ENCODE results near the gene TMEM132D. TPM values are rescaled to one million over a fixed set of nuclear protein-coding genes. Genes with fewer than 3 reads are reported as not detected.
A peak's percentile ranks its signal among the peaks of the same experiment; 100 is the strongest.

TMEM132D gene
- total RNA-seq, 2 donors from 2014 or later = 4.4 to 14.2 TPM

- H3K9me3 Mint-ChIP-seq = peaks cover 20% of the 10 kb centered on the region
- peaks cover 5% of the 10 kb centered on the region for H3K36me3 Mint-ChIP-seq (ENCODE audit: low read depth)
- H3K4me3 ChIP-seq (ENCODE audit: low read length) = no peak overlapping the region
Observed at GRCh38 chr12:129161511-129161910, 742.3 kb downstream of the TMEM132D start.

GRCh38 chr12:129160282-129160681 lies 743.5 kb downstream of the TMEM132D start:
- Histone ChIP-seq H3K36me3 (ENCODE audit: control insufficient read depth, insufficient read depth, low read length) (no peaks in the 10 kb centered on the region), H3K4me3 (ENCODE audit: low read length) (no peak overlapping the region), H3K27me3 (ENCODE audit: control insufficient read depth, insufficient read depth, low read length, poor library complexity, severe bottlenecking) (no peaks in the 10 kb centered on the region), H3K4me1 (ENCODE audit: control insufficient read depth, insufficient read depth, low read length) (peaks cover 3% of the 10 kb centered on the region), H3K9ac (ENCODE audit: extremely low read depth, low read length, poor library complexity, severe bottlenecking) (no peak overlapping the region), H3K27ac (ENCODE audit: low read depth, low read length) (no peak overlapping the region), H3K9me3 (ENCODE audit: control insufficient read depth, low read length) (peaks cover 21% of the 10 kb centered on the region)
- Mint-ChIP-seq H3K4me3 (no peak overlapping the region), H3K4me1 (peaks cover 19% of the 10 kb centered on the region), H3K27me3 (ENCODE audit: insufficient read depth) (peaks cover 14% of the 10 kb centered on the region), H3K36me3 (ENCODE audit: low read depth) (peaks cover 5% of the 10 kb centered on the region), H3K9me3 (peaks cover 20% of the 10 kb centered on the region), H3K27ac (no peak overlapping the region)
- TF ChIP-seq, protein P1, sequence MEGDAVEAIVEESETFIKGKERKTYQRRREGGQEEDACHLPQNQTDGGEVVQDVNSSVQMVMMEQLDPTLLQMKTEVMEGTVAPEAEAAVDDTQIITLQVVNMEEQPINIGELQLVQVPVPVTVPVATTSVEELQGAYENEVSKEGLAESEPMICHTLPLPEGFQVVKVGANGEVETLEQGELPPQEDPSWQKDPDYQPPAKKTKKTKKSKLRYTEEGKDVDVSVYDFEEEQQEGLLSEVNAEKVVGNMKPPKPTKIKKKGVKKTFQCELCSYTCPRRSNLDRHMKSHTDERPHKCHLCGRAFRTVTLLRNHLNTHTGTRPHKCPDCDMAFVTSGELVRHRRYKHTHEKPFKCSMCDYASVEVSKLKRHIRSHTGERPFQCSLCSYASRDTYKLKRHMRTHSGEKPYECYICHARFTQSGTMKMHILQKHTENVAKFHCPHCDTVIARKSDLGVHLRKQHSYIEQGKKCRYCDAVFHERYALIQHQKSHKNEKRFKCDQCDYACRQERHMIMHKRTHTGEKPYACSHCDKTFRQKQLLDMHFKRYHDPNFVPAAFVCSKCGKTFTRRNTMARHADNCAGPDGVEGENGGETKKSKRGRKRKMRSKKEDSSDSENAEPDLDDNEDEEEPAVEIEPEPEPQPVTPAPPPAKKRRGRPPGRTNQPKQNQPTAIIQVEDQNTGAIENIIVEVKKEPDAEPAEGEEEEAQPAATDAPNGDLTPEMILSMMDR (conservative IDR thresholded peaks at IDR 0.05) = no peak
- DNase-seq = no peak

More at GRCh38 chr12:129161511-129161910, 742.3 kb downstream of the TMEM132D start:
- no peak overlapping the region for H3K27ac Mint-ChIP-seq
- H3K27me3 ChIP-seq (ENCODE audit: control insufficient read depth, insufficient read depth, low read length, poor library complexity, severe bottlenecking) = no peaks in the 10 kb centered on the region
- DNase-seq = no peak
- peaks cover 3% of the 10 kb centered on the region for H3K4me1 ChIP-seq (ENCODE audit: control insufficient read depth, insufficient read depth, low read length)
- TF ChIP-seq, protein P1 (conservative IDR thresholded peaks at IDR 0.05) = no peak
- peaks cover 19% of the 10 kb centered on the region for H3K4me1 Mint-ChIP-seq
- peaks cover 15% of the 10 kb centered on the region for H3K9me3 ChIP-seq (ENCODE audit: control insufficient read depth, low read length)
- no peak overlapping the region for H3K9ac ChIP-seq (ENCODE audit: extremely low read depth, low read length, poor library complexity, severe bottlenecking)
- 68 to 83% methylated on average over 1 to 4 of the region's 4 CpGs for WGBS, 2 experiments (ENCODE audit: insufficient coverage in 1 of 2, insufficient read length in 1 of 2)
- H3K4me3 Mint-ChIP-seq = no peak overlapping the region
- H3K27me3 Mint-ChIP-seq (ENCODE audit: insufficient read depth) = peaks cover 14% of the 10 kb centered on the region
- H3K36me3 ChIP-seq (ENCODE audit: control insufficient read depth, insufficient read depth, low read length) = no peaks in the 10 kb centered on the region
- H3K27ac ChIP-seq (ENCODE audit: low read depth, low read length) = no peak overlapping the region

DNA sequence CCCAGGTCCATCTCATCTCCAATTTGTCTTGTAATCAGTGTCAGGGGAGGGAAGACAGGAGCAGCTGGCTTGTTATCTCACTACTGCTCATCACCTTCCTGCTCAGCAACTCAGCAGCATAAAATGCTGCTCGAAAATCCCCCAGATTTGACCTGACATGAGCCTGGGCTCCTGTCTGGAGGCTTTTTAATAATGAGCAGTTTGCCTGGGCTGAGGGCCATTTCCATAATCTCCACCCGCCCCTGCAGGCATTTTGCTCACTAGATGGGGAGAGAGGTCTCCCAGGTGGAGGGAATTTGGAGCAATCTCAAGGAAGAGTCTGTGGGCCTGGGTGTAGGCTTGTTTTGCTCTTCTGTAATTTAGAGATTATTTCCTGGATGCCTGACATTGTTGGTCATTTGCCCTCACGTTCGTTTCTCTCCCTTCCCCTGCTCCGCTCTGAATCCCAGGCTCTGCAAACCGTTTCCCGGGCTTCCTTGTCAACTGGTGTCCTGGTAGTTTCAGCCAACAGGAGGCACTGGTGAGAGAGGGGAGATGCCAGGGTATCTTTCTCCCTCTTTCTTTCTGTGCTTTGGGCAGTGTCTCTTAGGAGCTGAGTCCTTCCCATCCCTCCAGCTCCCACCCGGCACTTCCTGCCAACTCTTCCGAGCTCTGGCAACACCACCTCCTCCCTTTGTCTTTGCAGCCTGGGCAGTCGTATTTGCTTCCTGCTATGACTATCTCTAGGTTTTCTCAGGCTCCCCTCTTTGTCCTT lies 751.3 kb downstream of the TMEM132D start:
- H3K9me3 ChIP-seq (ENCODE audit: control insufficient read depth, low read length) = peaks cover 6% of the 10 kb centered on the region
- no peaks in the 10 kb centered on the region for H3K4me1 ChIP-seq (ENCODE audit: control insufficient read depth, insufficient read depth, low read length)
- H3K9ac ChIP-seq (ENCODE audit: extremely low read depth, low read length, poor library complexity, severe bottlenecking) = no peak overlapping the region
- H3K27me3 ChIP-seq (ENCODE audit: control insufficient read depth, insufficient read depth, low read length, poor library complexity, severe bottlenecking) = no peaks in the 10 kb centered on the region
- Mint-ChIP-seq H3K27me3 (ENCODE audit: insufficient read depth) (no peaks in the 10 kb centered on the region), H3K4me1 (peaks cover 21% of the 10 kb centered on the region), H3K27ac (no peak overlapping the region), H3K36me3 (ENCODE audit: low read depth) (no peaks in the 10 kb centered on the region), H3K9me3 (no peaks in the 10 kb centered on the region), H3K4me3 (no peak overlapping the region)
- WGBS, 2 experiments (ENCODE audit: insufficient coverage in 1 of 2, insufficient read length in 1 of 2) = 76 to 78% methylated on average over 4 to 10 of the region's 10 CpGs
- DNase-seq = peak; percentile 90
- H3K36me3 ChIP-seq (ENCODE audit: control insufficient read depth, insufficient read depth, low read length) = no peaks in the 10 kb centered on the region
- H3K4me3 ChIP-seq (ENCODE audit: low read length) = no peak overlapping the region
- H3K27ac ChIP-seq (ENCODE audit: low read depth, low read length) = no peak overlapping the region
- TF ChIP-seq, protein P1 (conservative IDR thresholded peaks at IDR 0.05) = peak; percentile 67
